ENCODE measurements around the gene TRPM8. TPM values are rescaled to one million over a fixed set of nuclear protein-coding genes. Genes with fewer than 3 reads are reported as not detected.

The TRPM8 gene
- total RNA-seq, 4 donors from 2014 or later = 0.35 TPM; not detected in 3

GRCh38 chr2:234066587-234066986 is 149.4 kb downstream of the TRPM8 start:
- Histone ChIP-seq H3K9me3 (no peaks in the 10 kb centered on the region), H3K27ac (no peak overlapping the region), H3K36me3 (no peaks in the 10 kb centered on the region), H3K4me1 (no peaks in the 10 kb centered on the region), H3K27me3 (no peaks in the 10 kb centered on the region), H3K4me3 (no peak overlapping the region)
- intact Hi-C loops (cut with DNase I; ENCODE audit: low total_unique reads) = no loop called here
- no peak for DNase-seq
- TF ChIP-seq POLR2A (IDR thresholded peaks at IDR 0.05) = no peak
- TF ChIP-seq, protein P1, sequence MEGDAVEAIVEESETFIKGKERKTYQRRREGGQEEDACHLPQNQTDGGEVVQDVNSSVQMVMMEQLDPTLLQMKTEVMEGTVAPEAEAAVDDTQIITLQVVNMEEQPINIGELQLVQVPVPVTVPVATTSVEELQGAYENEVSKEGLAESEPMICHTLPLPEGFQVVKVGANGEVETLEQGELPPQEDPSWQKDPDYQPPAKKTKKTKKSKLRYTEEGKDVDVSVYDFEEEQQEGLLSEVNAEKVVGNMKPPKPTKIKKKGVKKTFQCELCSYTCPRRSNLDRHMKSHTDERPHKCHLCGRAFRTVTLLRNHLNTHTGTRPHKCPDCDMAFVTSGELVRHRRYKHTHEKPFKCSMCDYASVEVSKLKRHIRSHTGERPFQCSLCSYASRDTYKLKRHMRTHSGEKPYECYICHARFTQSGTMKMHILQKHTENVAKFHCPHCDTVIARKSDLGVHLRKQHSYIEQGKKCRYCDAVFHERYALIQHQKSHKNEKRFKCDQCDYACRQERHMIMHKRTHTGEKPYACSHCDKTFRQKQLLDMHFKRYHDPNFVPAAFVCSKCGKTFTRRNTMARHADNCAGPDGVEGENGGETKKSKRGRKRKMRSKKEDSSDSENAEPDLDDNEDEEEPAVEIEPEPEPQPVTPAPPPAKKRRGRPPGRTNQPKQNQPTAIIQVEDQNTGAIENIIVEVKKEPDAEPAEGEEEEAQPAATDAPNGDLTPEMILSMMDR (IDR thresholded peaks at IDR 0.05) = no peak

Other genes with a start within 250 kb of the TRPM8 start
- gene UGT1A9, start 245.5 kb upstream of the TRPM8 start, total RNA-seq = not detected
- under 1 TPM in 1 of 4 donors, not detected in 3; 0.29 TPM for gene UGT1A7, start 235.5 kb upstream of the TRPM8 start, total RNA-seq
- not detected for gene UGT1A6, start 224.5 kb upstream of the TRPM8 start, total RNA-seq
- gene UGT1A5, start 204.5 kb upstream of the TRPM8 start, total RNA-seq = not detected
- not detected for gene UGT1A4, start 198.6 kb upstream of the TRPM8 start, total RNA-seq
- not detected for gene UGT1A3, start 188.3 kb upstream of the TRPM8 start, total RNA-seq
- gene UGT1A1, start 157.1 kb upstream of the TRPM8 start, total RNA-seq = not detected
- not detected for gene MROH2A, start 139.0 kb upstream of the TRPM8 start, total RNA-seq
- gene HJURP, start 62.8 kb upstream of the TRPM8 start, total RNA-seq = 10 to 100 TPM in 1 of 4 donors, not detected in 3; 13.0 TPM
- gene SPP2, start 133.3 kb downstream of the TRPM8 start, total RNA-seq = 1 to 10 TPM in 1 of 4 donors, not detected in 3; 1.3 TPM

Data from uterus (tissue), 4 donors.